K562 (cell line): ENCODE data around the gene GNAQ. TPM values are rescaled to one million over a fixed set of nuclear protein-coding genes. Genes with fewer than 3 reads are reported as not detected.

Experiments used
- ATAC-seq: fragments of 200-7000 bp; cut with Tn5 transposase; 3 replicates; pipeline ENCODE4 v1.9.1; 2020; ENCODE audit warnings: moderate library complexity
- BruUV-seq: library from RNA; stranded (reverse); fragments of 400-500 nt; replicated peaks from 2 replicates; lab custom pipeline; 2021; lab: Mats Ljungman, UMichigan
- CTCF ChIA-PET: fragments of 300-600 bp; formaldehyde crosslinking; extraction: SDS; loops from one replicate; lab custom pipeline; 2021; ENCODE audit warnings: low intra/inter-chr PET ratio; lab: Yijun Ruan, JAX
- POLR2A ChIA-PET: fragments of 300-600, 350-650 bp; sonication (Branson Sonifier 250); formaldehyde crosslinking; extraction: SDS; loops from one replicate; lab custom pipeline; 2021; ENCODE audit warnings: antibody characterized with exemption, inconsistent platforms; lab: Yijun Ruan, JAX
- DNase-seq, 4 experiments: peaks; one replicate each; pipeline versions ENCODE4 v3.0.0 to v3.0.0-alpha.2; 2011 to 2018; ENCODE audit warnings: low spot score in 3 of 4, mixed read lengths in 3 of 4; ENCODE audit errors: extremely low read depth in 1 of 4
- FAIRE-seq: peaks from 2 replicates; lab custom pipeline; 2011; peaks lifted over from hg19 to GRCh38; lab: Jason Lieb, UNC
- H2AFZ ChIP-seq: 2 replicates; pipeline ENCODE4 v1.6.0; 2011; ENCODE audit warnings: low read depth, low read length, control low read depth, inconsistent platforms
- H3K27ac ChIP-seq: fragments of 200-600 bp; 3 replicates; pipeline ENCODE4 v1.8.0; 2011; ENCODE audit warnings: low read depth, mild to moderate bottlenecking, control low read depth, inconsistent platforms, low read length, moderate library complexity, mixed read lengths; ENCODE audit errors: extremely low read depth
- H3K27me3 ChIP-seq, 2 experiments: fragments of 300-600 bp in 1 of 2; 2 replicates in 1 of 2; 3 replicates in 1 of 2; pipeline versions ENCODE4 v1.6.0 to v1.8.0; 2011; ENCODE audit warnings: inconsistent platforms in 2 of 2, low read length in 2 of 2, mild to moderate bottlenecking in 1 of 2, mixed read lengths in 1 of 2, moderate library complexity in 1 of 2; ENCODE audit not compliant: control insufficient read depth in 2 of 2, insufficient read depth in 2 of 2
- H3K36me3 ChIP-seq: fragments of 300-600 bp; 3 replicates; pipeline ENCODE4 v1.8.0; 2011; ENCODE audit warnings: mild to moderate bottlenecking, low read length, inconsistent platforms; ENCODE audit not compliant: control insufficient read depth, insufficient read depth
- H3K4me1 ChIP-seq, 2 experiments: fragments of 200-600 bp in 1 of 2; replicated peaks in 1 of 2; 2 replicates in 1 of 2; 3 replicates in 1 of 2; pipeline versions ENCODE4 v1.5.1 to v1.8.0; 2011; ENCODE audit warnings: inconsistent platforms in 2 of 2, low read length in 2 of 2, mild to moderate bottlenecking in 1 of 2, mixed read lengths in 1 of 2, moderate library complexity in 1 of 2; ENCODE audit not compliant: control insufficient read depth in 2 of 2, insufficient read depth in 2 of 2
- H3K4me2 ChIP-seq: 2 replicates; pipeline ENCODE4 v1.6.1; 2011; ENCODE audit warnings: low read length, control low read depth, inconsistent platforms, mixed read lengths; ENCODE audit not compliant: insufficient read depth
- H3K4me3 ChIP-seq: fragments of 200-600 bp; sonication (generic), shearing (Covaris generic); 2 replicates; pipeline ENCODE4 v1.5.1; 2016; ENCODE audit warnings: control low read depth, inconsistent platforms
- H3K79me2 ChIP-seq: fragments of 200-600 bp; 3 replicates; pipeline ENCODE4 v1.8.0; 2011; ENCODE audit warnings: low read length, inconsistent platforms; ENCODE audit not compliant: control insufficient read depth, insufficient read depth
- H3K9ac ChIP-seq, 2 experiments: 2 replicates each; pipeline versions ENCODE4 v1.6.0 to v1.6.1; 2011; ENCODE audit warnings: low read depth in 2 of 2, low read length in 2 of 2, control low read depth in 1 of 2, inconsistent platforms in 1 of 2, mild to moderate bottlenecking in 1 of 2, mixed read lengths in 1 of 2; ENCODE audit not compliant: insufficient read depth in 1 of 2
- H3K9me1 ChIP-seq: one replicate; pipeline ENCODE4 v1.6.0; 2011; ENCODE audit warnings: inconsistent platforms, mild to moderate bottlenecking, low read length, moderate library complexity; ENCODE audit not compliant: control insufficient read depth, insufficient read depth
- H3K9me3 ChIP-seq: replicated peaks from 2 replicates; pipeline ENCODE4 v1.5.1; 2011; ENCODE audit warnings: low read depth, low read length, inconsistent platforms; ENCODE audit not compliant: control insufficient read depth, insufficient read depth
- H4K20me1 ChIP-seq: replicated peaks from 2 replicates; pipeline ENCODE4 v1.6.1; 2011; ENCODE audit warnings: low read length, inconsistent platforms, mixed read lengths; ENCODE audit not compliant: control insufficient read depth, insufficient read depth
- BHLHE40 ChIP-seq: IDR thresholded peaks from 2 replicates; pipeline ENCODE4 v1.6.1; 2011; ENCODE audit warnings: low read length, improper control_type of control experiment
- EHMT2 ChIP-seq: fragments of 450-650 bp; IDR thresholded peaks from 2 replicates; pipeline ENCODE4 v1.6.1; 2018; ENCODE audit warnings: antibody characterized with exemption
- EP300 ChIP-seq: IDR thresholded peaks from 2 replicates; pipeline ENCODE4 v1.6.1; 2012; ENCODE audit warnings: low read length, improper control_type of control experiment
- HDAC2 ChIP-seq: fragments of 450-650 bp; IDR thresholded peaks from 2 replicates; pipeline ENCODE4 v1.6.1; 2016; ENCODE audit warnings: mild to moderate bottlenecking
- HSF4 ChIP-seq: fragments of 250-450 bp; sonication (Bioruptor Pico); IDR thresholded peaks from 2 replicates; pipeline ENCODE4 v2.1.2; 2022; ENCODE audit warnings: mild to moderate bottlenecking, moderate library complexity, borderline replicate concordance
- JUND ChIP-seq, 2 experiments: IDR thresholded peaks; 2 replicates in 1 of 2; 3 replicates in 1 of 2; pipeline ENCODE4 v1.6.1; 2011; ENCODE audit warnings: borderline replicate concordance in 2 of 2, low read depth in 2 of 2, low read length in 2 of 2, improper control_type of control experiment in 1 of 2, missing biosample characterization in 1 of 2, missing genetic modification characterization in 1 of 2, missing genetic modification reagents in 1 of 2
- KAT8 ChIP-seq: fragments of 450-650 bp; IDR thresholded peaks from 2 replicates; pipeline ENCODE4 v1.6.1; 2016; ENCODE audit warnings: low read depth, mild to moderate bottlenecking
- MEIS2 ChIP-seq: fragments of 450-650 bp; IDR thresholded peaks from 2 replicates; pipeline ENCODE4 v1.6.1; 2014; ENCODE audit warnings: mild to moderate bottlenecking; ENCODE audit not compliant: partially characterized antibody
- MXI1 ChIP-seq: IDR thresholded peaks from 2 replicates; pipeline ENCODE4 v1.6.1; 2011; ENCODE audit warnings: low read depth, mild to moderate bottlenecking, improper control_type of control experiment, low read length
- PHF20 ChIP-seq: fragments of 450-650 bp; IDR thresholded peaks from 2 replicates; pipeline ENCODE4 v1.6.1; 2018; ENCODE audit not compliant: partially characterized antibody
- POLR2AphosphoS2 ChIP-seq: IDR thresholded peaks from 2 replicates; pipeline ENCODE4 v1.6.1; 2012; ENCODE audit warnings: low read length, improper control_type of control experiment
- POLR3G ChIP-seq: IDR thresholded peaks from 2 replicates; pipeline ENCODE4 v1.6.1; 2011; ENCODE audit not compliant: insufficient read length, insufficient replicate concordance; ENCODE audit errors: extremely low read depth
- PRMT5 ChIP-seq: sonication (generic); formaldehyde crosslinking; IDR thresholded peaks from 2 replicates; pipeline ENCODE4 v1.5.0; 2020; ENCODE audit warnings: missing genetic modification reagents
- ZNF311 ChIP-seq: fragments of 250-450 bp; sonication (Bioruptor Pico); IDR thresholded peaks from 2 replicates; pipeline ENCODE4 v1.4.0; 2020; ENCODE audit warnings: mild to moderate bottlenecking, moderate library complexity
- ZNF316 ChIP-seq: fragments of 450-650 bp; IDR thresholded peaks from 2 replicates; pipeline ENCODE4 v1.6.1; 2016
- ZNF324 ChIP-seq: fragments of 250-450 bp; sonication (Bioruptor Pico); IDR thresholded peaks from 2 replicates; pipeline ENCODE4 v1.4.0; 2020; ENCODE audit warnings: mild to moderate bottlenecking
- WGBS: fragments of 100-300 bp; shearing (Covaris generic); methylation state at CpG from one replicate; pipeline ENCODE4 v1.1.6; 2016; ENCODE audit warnings: low coverage, mixed read lengths; ENCODE audit not compliant: insufficient coverage; ENCODE audit errors: missing lambda C conversion rate; 5-methylcytosine and 5-hydroxymethylcytosine counted together
- in situ Hi-C: fragments of 300-500 bp; cut with MboI; formaldehyde crosslinking; loops from 4 replicates; pipeline ENCODE4 v1.15.0; 2018; ENCODE audit warnings: inconsistent platforms, mixed read lengths
- intact Hi-C: fragments of 100-400 bp; cut with micrococcal nuclease; formaldehyde crosslinking; loops from 2 replicates; pipeline ENCODE4 v1.14.2; 2022
- polyA plus RNA-seq, 8 experiments: library from polyadenylated mRNA; depleted of rRNA in 4 of 8; stranded (reverse) in 5 of 8; unstranded in 3 of 8; fragments of >200 nt; fragmentation: Nextera tagmentation in 2 of 8; fragmentation: Illumina TruSeq in 1 of 8; extraction: Ambion mirVana in 2 of 8; extraction: Trizol in 1 of 8; gene quantifications; 2 replicates each; pipeline versions ENCODE4 v1.2.1 to v1.2.3, GENCODE V29; 2011 to 2014; ENCODE audit warnings: inconsistent platforms in 1 of 8, missing spikeins in 1 of 8
- total RNA-seq, 7 experiments: library from RNA; depleted of rRNA in 6 of 7; stranded (reverse); fragments of >200 nt in 6 of 7; fragmentation: Illumina TruSeq in 2 of 7; extraction: Trizol in 2 of 7; gene quantifications; 2 replicates each; pipeline versions ENCODE4 v1.2.1 to v1.2.3, GENCODE V29; 2011 to 2021; ENCODE audit warnings: low replicate concordance in 1 of 7
- TF ChIP-seq, protein P1 (sequence below): fragments of 150-350 bp; conservative IDR thresholded peaks from 2 replicates; pipeline ENCODE4 v1.6.1; 2014; ENCODE audit warnings: low read length
- TF ChIP-seq, protein P2 (sequence below), 2 experiments: fragments of 450-650 bp in 1 of 2; sonication (generic) in 1 of 2; formaldehyde crosslinking in 1 of 2; IDR thresholded peaks in 1 of 2; conservative IDR thresholded peaks in 1 of 2; 2 replicates each; pipeline versions ENCODE4 v1.6.1 to v1.8.1; 2016 to 2023; ENCODE audit warnings: mild to moderate bottlenecking in 2 of 2, moderate library complexity in 2 of 2, inconsistent platforms in 1 of 2, missing genetic modification reagents in 1 of 2
- TF ChIP-seq, protein P3 (sequence below): fragments of 200-800 bp; sonication (Bioruptor generic); IDR thresholded peaks from 2 replicates; pipeline ENCODE4 v1.6.1; 2017; ENCODE audit warnings: missing genetic modification characterization, missing compliant biosample characterization

GNAQ gene
- total and polyA plus RNA-seq, 9 of the 15 experiments (the other 6 are each of a cell fraction or from before 2014, with no cell fraction given), result 4.8 to 27.9 (median 17.5) TPM

DNA sequence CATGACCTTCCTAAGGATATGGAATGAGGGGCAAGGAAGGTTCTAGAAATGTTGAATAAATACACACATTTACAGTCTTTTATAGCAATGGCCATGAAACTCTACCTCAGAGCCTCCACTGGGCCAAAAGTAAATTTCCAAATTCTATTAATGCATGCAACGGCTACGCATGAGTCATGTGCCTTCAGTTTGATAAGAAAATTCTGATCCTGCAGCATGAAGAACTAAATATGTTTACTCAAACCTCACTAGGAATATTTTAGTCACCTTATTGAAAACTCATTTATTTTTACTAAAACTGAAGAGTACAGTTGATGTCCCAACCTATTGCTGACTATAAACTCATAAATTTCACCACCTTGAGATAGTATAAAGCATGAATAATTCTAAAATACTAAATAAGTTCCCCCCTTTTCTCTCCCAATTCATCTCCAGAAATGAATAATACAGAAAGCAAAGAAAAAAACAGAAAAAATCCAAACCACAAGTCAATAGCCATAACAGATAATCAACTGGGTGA, 92.4 kb downstream of the GNAQ start:
- DNase-seq, result no peak
- ChIA-PET CTCF (no interaction called here), POLR2A (no interaction called here)
- H3K9me1 ChIP-seq, result no peaks in the 10 kb centered on the region
- no peak for FAIRE-seq
- BruUV-seq, result no TSS peak
- H3K4me1 ChIP-seq, result peaks cover 0 to 27% of the 10 kb centered on the region in 2 experiments; a peak in 3 of 5 replicates
- H3K79me2 ChIP-seq, result peaks cover 92% of the 10 kb centered on the region
- H3K4me3 ChIP-seq, result no peak overlapping the region
- ATAC-seq, result no peak
- no peaks in the 10 kb centered on the region for H3K27me3 ChIP-seq
- H3K9ac ChIP-seq, result no peak overlapping the region
- intact Hi-C loops, result no loop called here
- no peaks in the 10 kb centered on the region for H4K20me1 ChIP-seq
- peak overlapping the region; percentile 38; the same call in 2 of the 3 replicates for H3K27ac ChIP-seq
- in situ Hi-C loops, result no loop called here
- WGBS, result 6% methylated on average over 2 of the region's 2 CpGs
- no peaks in the 10 kb centered on the region for H3K9me3 ChIP-seq
- H3K36me3 ChIP-seq, result no peaks in the 10 kb centered on the region; the same call in 2 of the 3 replicates
- H2AFZ ChIP-seq, result no peak overlapping the region
- no peak overlapping the region for H3K4me2 ChIP-seq
- TF ChIP-seq MEIS2 (no peak), BHLHE40 (0 out of 2 replicates have a peak, but pooled peaks have one; percentile 7), ZNF316 (no peak), MXI1 (no peak), POLR3G (no peak), EP300 (no peak), PHF20 (no peak), POLR2AphosphoS2 (no peak), HSF4 (CRISPR knock-in tag) (no peak), PRMT5 (CRISPR knock-in tag) (no peak), EHMT2 (no peak), ZNF311 (CRISPR knock-in tag) (no peak), JUND (IDR thresholded peaks at IDR 0.05; ENCODE audit: borderline replicate concordance, low read depth, low read length) (0 out of 2 replicates have a peak, but pooled peaks have one; percentile 27), JUND (tag; IDR thresholded peaks at IDR 0.05; ENCODE audit: borderline replicate concordance, low read depth, low read length) (peak; percentile 21; the same call in 1 of the 3 replicates), KAT8 (no peak), ZNF324 (CRISPR knock-in tag) (no peak), HDAC2 (no peak)
- TF ChIP-seq, protein P1, sequence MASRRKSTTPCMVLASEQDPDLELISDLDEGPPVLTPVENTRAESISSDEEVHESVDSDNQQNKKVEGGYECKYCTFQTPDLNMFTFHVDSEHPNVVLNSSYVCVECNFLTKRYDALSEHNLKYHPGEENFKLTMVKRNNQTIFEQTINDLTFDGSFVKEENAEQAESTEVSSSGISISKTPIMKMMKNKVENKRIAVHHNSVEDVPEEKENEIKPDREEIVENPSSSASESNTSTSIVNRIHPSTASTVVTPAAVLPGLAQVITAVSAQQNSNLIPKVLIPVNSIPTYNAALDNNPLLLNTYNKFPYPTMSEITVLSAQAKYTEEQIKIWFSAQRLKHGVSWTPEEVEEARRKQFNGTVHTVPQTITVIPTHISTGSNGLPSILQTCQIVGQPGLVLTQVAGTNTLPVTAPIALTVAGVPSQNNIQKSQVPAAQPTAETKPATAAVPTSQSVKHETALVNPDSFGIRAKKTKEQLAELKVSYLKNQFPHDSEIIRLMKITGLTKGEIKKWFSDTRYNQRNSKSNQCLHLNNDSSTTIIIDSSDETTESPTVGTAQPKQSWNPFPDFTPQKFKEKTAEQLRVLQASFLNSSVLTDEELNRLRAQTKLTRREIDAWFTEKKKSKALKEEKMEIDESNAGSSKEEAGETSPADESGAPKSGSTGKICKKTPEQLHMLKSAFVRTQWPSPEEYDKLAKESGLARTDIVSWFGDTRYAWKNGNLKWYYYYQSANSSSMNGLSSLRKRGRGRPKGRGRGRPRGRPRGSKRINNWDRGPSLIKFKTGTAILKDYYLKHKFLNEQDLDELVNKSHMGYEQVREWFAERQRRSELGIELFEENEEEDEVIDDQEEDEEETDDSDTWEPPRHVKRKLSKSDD, result no peak
- TF ChIP-seq, protein P2, sequence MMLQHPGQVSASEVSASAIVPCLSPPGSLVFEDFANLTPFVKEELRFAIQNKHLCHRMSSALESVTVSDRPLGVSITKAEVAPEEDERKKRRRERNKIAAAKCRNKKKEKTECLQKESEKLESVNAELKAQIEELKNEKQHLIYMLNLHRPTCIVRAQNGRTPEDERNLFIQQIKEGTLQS (IDR thresholded peaks at IDR 0.05), result peak; percentile 34; the same call in 1 of the 2 replicates
- TF ChIP-seq, protein P2 (CRISPR knock-in tag; conservative IDR thresholded peaks at IDR 0.05), result no peak
- TF ChIP-seq, protein P3, sequence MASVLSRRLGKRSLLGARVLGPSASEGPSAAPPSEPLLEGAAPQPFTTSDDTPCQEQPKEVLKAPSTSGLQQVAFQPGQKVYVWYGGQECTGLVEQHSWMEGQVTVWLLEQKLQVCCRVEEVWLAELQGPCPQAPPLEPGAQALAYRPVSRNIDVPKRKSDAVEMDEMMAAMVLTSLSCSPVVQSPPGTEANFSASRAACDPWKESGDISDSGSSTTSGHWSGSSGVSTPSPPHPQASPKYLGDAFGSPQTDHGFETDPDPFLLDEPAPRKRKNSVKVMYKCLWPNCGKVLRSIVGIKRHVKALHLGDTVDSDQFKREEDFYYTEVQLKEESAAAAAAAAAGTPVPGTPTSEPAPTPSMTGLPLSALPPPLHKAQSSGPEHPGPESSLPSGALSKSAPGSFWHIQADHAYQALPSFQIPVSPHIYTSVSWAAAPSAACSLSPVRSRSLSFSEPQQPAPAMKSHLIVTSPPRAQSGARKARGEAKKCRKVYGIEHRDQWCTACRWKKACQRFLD, result no peak
